GM06990 (cell line): ENCODE results near the gene PDZD2.

Experiments
- DNase-seq: peaks from one replicate; pipeline ENCODE4 v3.0.0-alpha.2; 2011; ENCODE audit not compliant: insufficient read length; ENCODE audit errors: extremely low read depth
- H3K27me3 ChIP-seq: replicated peaks from 2 replicates; pipeline ENCODE4 v1.6.0; 2011; ENCODE audit warnings: low read length; ENCODE audit not compliant: control insufficient read depth, insufficient read depth
- H3K36me3 ChIP-seq: 2 replicates; pipeline ENCODE4 v1.5.1; 2011; ENCODE audit warnings: low read length; ENCODE audit not compliant: control insufficient read depth, insufficient read depth
- H3K4me3 ChIP-seq: replicated peaks from 2 replicates; pipeline ENCODE4 v1.5.1; 2011; ENCODE audit warnings: low read depth, mild to moderate bottlenecking, control low read depth, low read length
- CTCF ChIP-seq: IDR thresholded peaks from 2 replicates; pipeline ENCODE4 v1.5.1; 2011; ENCODE audit warnings: low read length, control low read depth, mild to moderate bottlenecking, inconsistent platforms; ENCODE audit not compliant: insufficient read depth, poor library complexity, severe bottlenecking

PDZD2 gene

GRCh38 chr5:31993165-31993961 is 354.4 kb downstream of the PDZD2 start:
- TF ChIP-seq CTCF: no peak
- Histone ChIP-seq H3K27me3 (peaks cover 2% of the 10 kb centered on the region), H3K4me3 (no peak overlapping the region), H3K36me3 (no peaks in the 10 kb centered on the region)
- peak; percentile 55 for DNase-seq

- Histone ChIP-seq H3K4me3 (no peak overlapping the region), H3K36me3 (no peaks in the 10 kb centered on the region), H3K27me3 (peaks cover 2% of the 10 kb centered on the region)
- no peak for TF ChIP-seq CTCF
- peak; percentile 48 for DNase-seq
Observed at GRCh38 chr5:31995006-31995405, 356.1 kb downstream of the PDZD2 start.

GRCh38 chr5:31995714-31996113 is 356.8 kb downstream of the PDZD2 start:
- no peak overlapping the region for H3K4me3 ChIP-seq
- H3K36me3 ChIP-seq: no peaks in the 10 kb centered on the region
- TF ChIP-seq CTCF: no peak
- H3K27me3 ChIP-seq: peaks cover 2% of the 10 kb centered on the region
- DNase-seq: no peak

GRCh38 chr5:31996909-31997308 is 358.0 kb downstream of the PDZD2 start:
- no peak for TF ChIP-seq CTCF
- Histone ChIP-seq H3K27me3 (no peaks in the 10 kb centered on the region), H3K36me3 (no peaks in the 10 kb centered on the region), H3K4me3 (no peak overlapping the region)
- DNase-seq: no peak

GRCh38 chr5:31999470-31999869 is 360.5 kb downstream of the PDZD2 start:
- no peak for TF ChIP-seq CTCF
- no peak for DNase-seq
- Histone ChIP-seq H3K36me3 (no peaks in the 10 kb centered on the region), H3K4me3 (no peak overlapping the region), H3K27me3 (no peaks in the 10 kb centered on the region)
